AG04449 (cell line): ENCODE measurements around the gene FBN2.

Experiments
- CTCF ChIA-PET: fragments of 350-600 bp; formaldehyde crosslinking; extraction: SDS; loops from one replicate; lab custom pipeline; 2021; ENCODE audit warnings: antibody characterized with exemption; lab: Yijun Ruan, JAX
- POLR2A ChIA-PET: fragments of 400-600, 350-600 bp; formaldehyde crosslinking; extraction: SDS; loops from one replicate; lab custom pipeline; 2020; ENCODE audit warnings: antibody characterized with exemption, inconsistent platforms; lab: Yijun Ruan, JAX
- DNase-seq: peaks from one replicate; pipeline ENCODE4 v3.0.0-alpha.2; 2010; ENCODE audit warnings: low read depth, low spot score
- H3K4me3 ChIP-seq: 2 replicates; pipeline ENCODE4 v1.5.1; 2011; ENCODE audit warnings: low read depth, mild to moderate bottlenecking, control low read depth, low read length
- TF ChIP-seq, protein P1 (sequence below): IDR thresholded peaks from one replicate; pipeline ENCODE4 v1.5.1; 2011; ENCODE audit warnings: mild to moderate bottlenecking, moderate library complexity, low read length, control low read depth, inconsistent platforms; ENCODE audit not compliant: insufficient read depth; ENCODE audit errors: missing control alignments

The FBN2 gene

DNA sequence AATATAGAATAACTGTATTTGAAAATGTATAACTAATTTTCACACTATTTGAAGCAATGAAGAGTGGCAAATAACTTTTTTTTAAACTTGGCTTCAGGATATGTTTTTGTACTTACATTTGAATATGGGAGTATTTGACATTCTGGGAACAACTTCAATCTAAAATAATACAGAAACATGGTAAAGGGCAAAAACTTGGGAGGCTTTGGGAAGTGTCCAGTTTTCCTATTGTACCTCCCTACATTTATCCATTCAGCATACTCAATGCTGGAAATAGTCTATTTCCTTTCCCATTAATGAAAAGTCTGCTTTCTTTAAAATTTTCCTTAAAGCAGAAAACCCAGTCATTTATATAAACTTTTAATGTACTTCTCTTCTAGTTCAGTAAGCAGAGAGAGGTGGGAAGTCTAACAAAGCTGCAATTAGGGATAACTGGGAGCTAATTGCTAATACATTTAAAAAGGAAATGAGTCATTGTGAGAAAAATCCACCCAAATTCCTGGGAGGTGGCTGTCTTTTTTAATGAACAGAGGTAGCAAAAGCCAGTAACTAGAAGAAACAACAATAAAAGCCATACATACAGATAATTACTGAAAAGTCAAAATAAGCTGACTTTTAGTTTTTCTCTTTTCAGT is 128.8 kb downstream of the FBN2 start:
- DNase-seq = no peak
- H3K4me3 ChIP-seq = no peak overlapping the region
- CTCF ChIA-PET = interaction anchor here (1.3 kb wide), 1 partner anchor 434 kb away, joined by 4 read pairs; no protein-coding TSS in a partner anchor
- POLR2A ChIA-PET = no interaction called here
- TF ChIP-seq, protein P1, sequence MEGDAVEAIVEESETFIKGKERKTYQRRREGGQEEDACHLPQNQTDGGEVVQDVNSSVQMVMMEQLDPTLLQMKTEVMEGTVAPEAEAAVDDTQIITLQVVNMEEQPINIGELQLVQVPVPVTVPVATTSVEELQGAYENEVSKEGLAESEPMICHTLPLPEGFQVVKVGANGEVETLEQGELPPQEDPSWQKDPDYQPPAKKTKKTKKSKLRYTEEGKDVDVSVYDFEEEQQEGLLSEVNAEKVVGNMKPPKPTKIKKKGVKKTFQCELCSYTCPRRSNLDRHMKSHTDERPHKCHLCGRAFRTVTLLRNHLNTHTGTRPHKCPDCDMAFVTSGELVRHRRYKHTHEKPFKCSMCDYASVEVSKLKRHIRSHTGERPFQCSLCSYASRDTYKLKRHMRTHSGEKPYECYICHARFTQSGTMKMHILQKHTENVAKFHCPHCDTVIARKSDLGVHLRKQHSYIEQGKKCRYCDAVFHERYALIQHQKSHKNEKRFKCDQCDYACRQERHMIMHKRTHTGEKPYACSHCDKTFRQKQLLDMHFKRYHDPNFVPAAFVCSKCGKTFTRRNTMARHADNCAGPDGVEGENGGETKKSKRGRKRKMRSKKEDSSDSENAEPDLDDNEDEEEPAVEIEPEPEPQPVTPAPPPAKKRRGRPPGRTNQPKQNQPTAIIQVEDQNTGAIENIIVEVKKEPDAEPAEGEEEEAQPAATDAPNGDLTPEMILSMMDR = no peak

DNA sequence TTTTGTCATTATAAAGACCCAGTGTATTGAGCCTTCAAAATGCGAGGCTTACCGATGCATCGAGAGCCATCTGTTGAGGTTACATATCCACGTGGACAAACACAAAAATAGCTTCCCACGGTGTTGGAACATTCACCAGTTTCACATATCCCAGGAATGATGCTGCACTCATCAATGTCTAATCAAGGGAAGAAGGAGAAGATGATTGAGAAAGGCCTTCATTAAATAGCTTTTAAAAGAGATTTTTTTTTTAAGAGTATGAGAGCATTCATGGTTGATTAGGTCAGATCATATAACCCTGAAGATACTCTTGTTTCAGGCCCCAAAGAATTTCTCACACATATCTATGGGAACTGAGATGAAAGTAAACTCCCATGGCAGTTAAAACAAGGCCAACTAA is 129.4 kb downstream of the FBN2 start:
- no peak for DNase-seq
- ChIA-PET CTCF (no interaction called here), POLR2A (no interaction called here)
- TF ChIP-seq, protein P1 = no peak
- H3K4me3 ChIP-seq = no peak overlapping the region

DNA sequence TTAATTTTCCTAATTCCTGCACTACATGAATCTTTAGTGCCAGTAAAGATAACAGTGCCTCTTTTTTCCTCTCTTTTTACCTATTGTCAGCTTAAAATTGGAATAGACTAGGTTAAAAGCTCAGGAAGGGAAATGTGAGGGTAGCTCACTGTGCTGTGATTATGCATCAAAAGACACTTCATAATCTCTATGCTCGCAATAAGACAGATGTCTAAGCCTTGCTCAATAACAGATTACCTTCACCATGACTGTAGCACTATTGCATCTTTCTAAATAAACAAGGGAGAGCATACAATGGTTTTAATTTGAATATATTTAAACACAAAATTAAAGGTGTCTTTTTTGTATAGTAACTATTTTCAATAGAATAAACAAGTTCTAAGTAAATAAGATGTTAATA is 130.1 kb downstream of the FBN2 start:
- ChIA-PET CTCF (no interaction called here), POLR2A (no interaction called here)
- no peak overlapping the region for H3K4me3 ChIP-seq
- DNase-seq = no peak
- TF ChIP-seq, protein P1 = no peak

DNA sequence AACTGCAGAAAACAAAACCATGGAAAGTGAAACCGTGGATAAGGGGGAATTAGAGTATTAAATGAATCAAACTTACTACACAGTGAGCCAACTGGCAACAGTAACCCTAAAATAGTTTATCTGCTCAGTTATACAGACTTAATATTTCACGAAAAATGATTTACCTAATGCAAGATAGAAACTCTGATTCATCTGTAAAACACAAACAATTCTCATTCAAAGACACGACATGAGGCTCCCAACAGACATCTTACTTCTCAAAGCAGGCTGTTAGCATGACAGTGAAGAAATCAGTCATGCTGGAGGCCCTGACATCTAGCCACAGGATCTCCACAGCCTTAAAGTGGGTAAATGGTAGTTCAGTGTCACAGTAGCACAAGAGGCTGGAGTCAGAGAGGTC is 131.2 kb downstream of the FBN2 start:
- DNase-seq = no peak
- TF ChIP-seq, protein P1 = no peak
- ChIA-PET CTCF (no interaction called here), POLR2A (no interaction called here)
- H3K4me3 ChIP-seq = no peak overlapping the region

DNA sequence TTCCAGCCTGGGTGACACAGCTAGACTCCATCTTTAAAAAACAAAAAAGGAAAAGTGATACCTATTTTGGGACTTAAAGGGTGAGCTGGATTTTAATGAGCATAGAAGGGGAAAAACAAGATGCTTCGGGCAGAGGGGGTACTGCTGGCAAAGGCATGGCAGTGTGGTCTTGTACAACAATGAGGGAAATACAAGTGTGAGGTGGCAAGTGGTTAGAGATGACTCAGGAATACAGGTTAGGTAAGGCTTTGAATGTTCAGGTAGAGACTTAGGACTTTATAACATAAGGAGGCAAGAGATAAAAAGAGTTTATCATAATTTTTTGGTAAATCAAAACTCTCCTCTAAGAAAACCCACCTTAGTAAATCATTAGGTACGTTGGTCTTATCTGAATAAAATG is 132.9 kb downstream of the FBN2 start:
- ChIA-PET POLR2A (no interaction called here), CTCF (no interaction called here)
- H3K4me3 ChIP-seq = no peak overlapping the region
- no peak for DNase-seq
- TF ChIP-seq, protein P1 = no peak

DNA sequence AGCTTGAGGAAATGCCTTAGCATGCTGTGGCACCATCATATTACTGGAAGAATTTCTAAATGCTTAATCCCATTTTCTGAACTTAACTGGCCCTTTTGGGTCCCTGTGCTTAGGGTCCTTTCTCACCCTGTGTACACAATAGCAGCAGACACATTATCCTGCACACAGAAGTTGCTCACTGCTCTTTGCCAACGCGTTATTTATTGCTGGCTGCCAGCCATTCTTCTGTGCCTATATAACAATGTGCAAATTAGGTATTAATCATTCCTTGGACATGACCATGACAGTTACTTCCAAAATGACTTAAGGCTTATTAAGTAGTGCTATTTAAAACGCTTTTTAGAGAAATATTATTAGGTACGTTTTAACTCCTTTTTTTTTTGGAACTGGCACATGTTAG is 134.7 kb downstream of the FBN2 start:
- POLR2A ChIA-PET = no interaction called here
- no peak for DNase-seq
- CTCF ChIA-PET = interaction anchor here (1.3 kb wide), 1 partner anchor 38 kb away, joined by 3 read pairs; no protein-coding TSS in a partner anchor
- TF ChIP-seq, protein P1 = no peak
- no peak overlapping the region for H3K4me3 ChIP-seq
